MM.1S (cell line): ENCODE data around the gene AIRE.
"Not testable (repeated sequence)": the region's sequence is repeated elsewhere in the genome, so short reads cannot be mapped to it uniquely, and the experiment has no call there.

Experiments
- DNase-seq: peaks from one replicate; pipeline ENCODE4 v3.0.0-alpha.2; 2015
- H2AFZ ChIP-seq: fragments of 300-600 bp; sonication (generic); 2 replicates; pipeline ENCODE4 v1.6.0; 2016; ENCODE audit warnings: antibody characterized with exemption, low read length
- H3F3A ChIP-seq: fragments of 300-600 bp; sonication (generic); 2 replicates; pipeline ENCODE4 v1.6.1; 2016; ENCODE audit warnings: mild to moderate bottlenecking, antibody characterized with exemption, low read length, moderate library complexity, mixed read lengths; ENCODE audit not compliant: insufficient read depth
- H3K27ac ChIP-seq: fragments of 300-600 bp; sonication (generic); 2 replicates; pipeline ENCODE4 v1.5.1; 2016; ENCODE audit warnings: mild to moderate bottlenecking, low read length
- H3K27me3 ChIP-seq: fragments of 300-600 bp; sonication (generic); replicated peaks from 2 replicates; pipeline ENCODE4 v1.6.0; 2016; ENCODE audit warnings: low read length; ENCODE audit not compliant: insufficient read depth
- H3K36me3 ChIP-seq: fragments of 300-600 bp; sonication (generic); replicated peaks from 2 replicates; pipeline ENCODE4 v1.6.1; 2016; ENCODE audit warnings: mild to moderate bottlenecking, low read length, mixed read lengths; ENCODE audit not compliant: insufficient read depth
- H3K4me1 ChIP-seq: fragments of 300-600 bp; sonication (generic); 2 replicates; pipeline ENCODE4 v1.6.1; 2016; ENCODE audit warnings: low read length, mixed read lengths
- H3K4me2 ChIP-seq: fragments of 300-600 bp; sonication (generic); 2 replicates; pipeline ENCODE4 v1.6.0; 2016; ENCODE audit warnings: low read depth, low read length
- H3K4me3 ChIP-seq: fragments of 300-600 bp; sonication (generic); 2 replicates; pipeline ENCODE4 v1.5.1; 2016; ENCODE audit warnings: low read length, mixed read lengths
- H3K79me2 ChIP-seq: fragments of 300-600 bp; sonication (generic); 2 replicates; pipeline ENCODE4 v1.6.1; 2016; ENCODE audit warnings: mixed run types, low read length, mixed read lengths
- H3K9ac ChIP-seq: fragments of 300-600 bp; sonication (generic); 2 replicates; pipeline ENCODE4 v1.6.1; 2016; ENCODE audit warnings: low read length, mixed read lengths
- H3K9me2 ChIP-seq: fragments of 300-600 bp; sonication (generic); replicated peaks from 2 replicates; pipeline ENCODE4 v1.6.1; 2016; ENCODE audit warnings: mild to moderate bottlenecking, low read length, mixed read lengths; ENCODE audit not compliant: insufficient read depth
- H3K9me3 ChIP-seq: fragments of 300-600 bp; sonication (generic); replicated peaks from 2 replicates; pipeline ENCODE4 v1.6.1; 2016; ENCODE audit warnings: mild to moderate bottlenecking, low read length, mixed read lengths; ENCODE audit not compliant: insufficient read depth
- H4K20me1 ChIP-seq: fragments of 300-600 bp; sonication (generic); 2 replicates; pipeline ENCODE4 v1.6.1; 2016; ENCODE audit warnings: mild to moderate bottlenecking, low read length, moderate library complexity, mixed read lengths; ENCODE audit not compliant: insufficient read depth
- CTCF ChIP-seq: fragments of 300-600 bp; sonication (generic); IDR thresholded peaks from 2 replicates; pipeline ENCODE4 v1.5.1; 2016; ENCODE audit warnings: antibody characterized with exemption, low read length, mixed read lengths
- EZH2 ChIP-seq: fragments of 300-600 bp; sonication (generic); optimal IDR thresholded peaks from 2 replicates; pipeline ENCODE3; 2017; ENCODE audit warnings: low read depth, mild to moderate bottlenecking, antibody characterized with exemption, low read length, mixed read lengths
- EZH2phosphoT487 ChIP-seq: fragments of 300-600 bp; sonication (generic); IDR thresholded peaks from 2 replicates; pipeline ENCODE4 v1.6.1; 2018; ENCODE audit warnings: antibody characterized with exemption, low read length

AIRE gene

GRCh38 chr21:44285138-44285992 is at the start of gene AIRE:
TSS of gene AIRE (plus strand) at chr21:44285876. CDS start at chr21:44286007, 131 bp downstream.
- Histone ChIP-seq H3F3A (no peaks in the 10 kb centered on the region), H4K20me1 (no peaks in the 10 kb centered on the region), H3K9ac (no peak within 1 kb of the TSS), H3K4me2 (no peak within 1 kb of the TSS), H3K9me2 (no peaks in the 10 kb centered on the region), H3K4me1 (no peaks in the 10 kb centered on the region), H3K9me3 (no peaks in the 10 kb centered on the region), H2AFZ (no peak within 1 kb of the TSS), H3K4me3 (no peak within 1 kb of the TSS), H3K36me3 (no peaks in the 10 kb centered on the region), H3K27ac (no peak within 1 kb of the TSS), H3K27me3 (peaks cover 92% of the 10 kb centered on the region), H3K79me2 (no peaks in the 10 kb centered on the region)
- TF ChIP-seq EZH2 (no peak), EZH2phosphoT487 (no peak), CTCF (no peak)
- DNase-seq, result no peak

- H3K27ac ChIP-seq, H3K27me3 ChIP-seq, H3K4me1 ChIP-seq, H3K9me2 ChIP-seq, H3K79me2 ChIP-seq, H3K36me3 ChIP-seq, H2AFZ ChIP-seq, H4K20me1 ChIP-seq, H3K9ac ChIP-seq, H3K9me3 ChIP-seq, H3F3A ChIP-seq, DNase-seq, H3K4me3 ChIP-seq, H3K4me2 ChIP-seq: not testable (repeated sequence)
Observed at GRCh38 chr21:44240353-44240752, 45.3 kb upstream of the AIRE start.

- H3K4me2 ChIP-seq, H3K9me2 ChIP-seq, H3K9me3 ChIP-seq, H3K9ac ChIP-seq, H4K20me1 ChIP-seq, H3K79me2 ChIP-seq, H3K27me3 ChIP-seq, H3K4me1 ChIP-seq, H3K36me3 ChIP-seq, DNase-seq, H3F3A ChIP-seq, H2AFZ ChIP-seq, H3K27ac ChIP-seq, H3K4me3 ChIP-seq: not testable (repeated sequence)
Observed at GRCh38 chr21:44240842-44241241, 44.8 kb upstream of the AIRE start, which contains the start of gene ICOSLG. TSS of gene ICOSLG (minus strand) at chr21:44240943. CDS start at chr21:44240817, 126 bp downstream.

- not testable (repeated sequence) for H3K4me2 ChIP-seq, H2AFZ ChIP-seq, H3K27me3 ChIP-seq, H3K9me3 ChIP-seq, H3K4me1 ChIP-seq, H4K20me1 ChIP-seq, H3F3A ChIP-seq, H3K4me3 ChIP-seq, DNase-seq, H3K9ac ChIP-seq, H3K27ac ChIP-seq, H3K79me2 ChIP-seq, H3K36me3 ChIP-seq, H3K9me2 ChIP-seq
Observed at GRCh38 chr21:44241281-44241680, 44.4 kb upstream of the AIRE start.

GRCh38 chr21:44243980-44244379 is 41.7 kb upstream of the AIRE start:
- not testable (repeated sequence) for H3K9ac ChIP-seq, H3F3A ChIP-seq, DNase-seq, H3K9me2 ChIP-seq, H4K20me1 ChIP-seq, H3K4me1 ChIP-seq, H3K9me3 ChIP-seq, H2AFZ ChIP-seq, H3K79me2 ChIP-seq, H3K27me3 ChIP-seq, H3K27ac ChIP-seq, H3K36me3 ChIP-seq, H3K4me3 ChIP-seq, H3K4me2 ChIP-seq

GRCh38 chr21:44247904-44248303 is 37.8 kb upstream of the AIRE start:
- H2AFZ ChIP-seq, H3K79me2 ChIP-seq, H3K4me3 ChIP-seq, H3K27me3 ChIP-seq, H3K27ac ChIP-seq, H4K20me1 ChIP-seq, H3K9me3 ChIP-seq, H3K9me2 ChIP-seq, DNase-seq, H3K4me2 ChIP-seq, H3K4me1 ChIP-seq, H3F3A ChIP-seq, H3K36me3 ChIP-seq, H3K9ac ChIP-seq: not testable (repeated sequence)
